Right renal pelvis (tissue), 4 donors: ENCODE results near the gene NCKAP5. TPM values are rescaled to one million over a fixed set of nuclear protein-coding genes. Genes with fewer than 3 reads are reported as not detected.
"Not testable (repeated sequence)": the region's sequence is repeated elsewhere in the genome, so short reads cannot be mapped to it uniquely, and the experiment has no call there.

ENCODE experiments used
- DNase-seq, 4 donors: peaks; one replicate each; pipeline ENCODE4 v3.0.0-alpha.2; 2013; ENCODE audit warnings: low read depth in 4 of 4, low spot score in 3 of 4, missing footprints in 1 of 4
- polyA plus RNA-seq, 4 donors: library from polyadenylated mRNA; unstranded; fragments of 120-200 nt; gene quantifications; one replicate each; pipeline ENCODE4 v1.2.1, GENCODE V29; 2013; ENCODE audit not compliant: insufficient read length in 4 of 4

Gene NCKAP5
- polyA plus RNA-seq, 4 donors, result 7.2 to 10.1 (median 7.8) TPM

DNA sequence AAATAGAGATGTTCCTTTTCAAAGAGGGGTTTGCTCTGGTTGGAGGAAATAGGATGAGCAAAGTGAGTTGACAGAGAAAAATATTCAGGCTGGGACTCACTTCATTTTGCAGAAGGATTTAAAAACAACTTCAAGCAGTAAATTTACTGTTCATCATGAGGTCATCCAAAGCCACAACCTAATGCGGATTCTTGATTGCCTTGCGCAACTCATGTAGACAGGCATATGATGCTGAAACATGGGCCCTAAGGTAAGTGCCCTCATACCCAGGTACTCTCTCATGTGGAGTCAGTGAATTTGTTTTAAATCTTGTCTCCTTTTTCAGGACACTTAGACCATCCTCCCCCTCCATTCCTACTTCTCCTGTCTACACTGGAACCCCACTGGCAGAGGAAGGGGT lies 846.3 kb downstream of the NCKAP5 start:
- DNase-seq, result no peak

DNA sequence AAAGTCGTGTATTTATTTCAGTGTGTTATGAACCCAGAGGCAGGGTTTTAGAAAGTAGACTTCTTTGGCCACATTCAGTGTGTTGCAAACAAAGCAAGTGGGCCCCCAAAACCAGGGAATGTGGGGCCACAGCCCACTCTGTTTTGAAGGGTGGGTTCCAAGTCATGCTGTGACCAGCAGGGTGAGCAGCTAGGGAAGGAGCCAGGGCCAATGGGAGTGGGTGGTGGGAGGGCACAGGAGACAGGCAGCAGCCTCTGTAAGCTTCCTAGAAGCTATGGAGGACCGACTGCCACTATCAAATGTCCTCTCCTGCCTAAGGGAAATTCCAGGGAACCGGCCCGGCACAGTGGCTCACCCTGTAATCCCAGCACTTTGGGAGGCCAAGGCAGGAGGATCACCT lies 847.9 kb downstream of the NCKAP5 start:
- no peak for DNase-seq

DNA sequence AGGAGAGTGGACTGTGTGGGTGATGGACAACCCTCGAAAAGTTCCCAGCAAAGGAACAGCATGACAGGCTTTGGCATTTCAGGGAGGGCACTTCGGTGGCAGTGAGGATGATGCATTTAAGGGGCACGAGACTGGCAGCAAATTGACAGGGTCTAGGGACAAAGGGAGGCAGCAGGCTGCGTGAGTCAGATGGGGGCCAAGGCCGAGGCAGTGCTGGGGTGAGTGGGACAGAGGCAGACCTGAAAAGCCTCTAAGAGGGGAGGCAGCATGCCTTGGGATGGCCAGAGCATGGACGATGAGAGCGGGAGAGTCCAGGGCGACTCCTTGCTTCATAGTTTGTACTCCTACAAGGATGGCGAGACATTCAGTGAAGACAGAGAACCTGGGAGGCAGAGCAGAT lies 848.8 kb downstream of the NCKAP5 start:
- no peak for DNase-seq

DNA sequence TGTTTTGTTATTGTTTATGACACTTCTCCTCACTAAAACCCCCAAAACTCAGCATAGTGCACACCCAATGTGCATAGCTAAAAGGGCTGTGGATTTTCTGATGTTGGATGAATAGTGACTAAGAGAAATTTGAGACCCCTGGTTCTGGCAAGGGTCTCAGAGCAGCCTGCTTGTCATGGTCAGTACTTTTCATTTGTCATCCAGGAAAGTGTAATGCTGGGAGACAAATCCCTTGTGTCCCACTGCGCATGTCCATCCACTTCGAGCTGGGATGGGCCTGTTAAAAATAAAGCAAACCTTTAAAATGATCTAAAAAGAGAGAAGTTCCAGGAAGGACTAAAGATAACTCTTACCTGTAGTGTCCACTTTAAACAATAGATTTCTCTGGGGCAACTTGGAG lies 851.3 kb downstream of the NCKAP5 start:
- DNase-seq, result no peak

DNA sequence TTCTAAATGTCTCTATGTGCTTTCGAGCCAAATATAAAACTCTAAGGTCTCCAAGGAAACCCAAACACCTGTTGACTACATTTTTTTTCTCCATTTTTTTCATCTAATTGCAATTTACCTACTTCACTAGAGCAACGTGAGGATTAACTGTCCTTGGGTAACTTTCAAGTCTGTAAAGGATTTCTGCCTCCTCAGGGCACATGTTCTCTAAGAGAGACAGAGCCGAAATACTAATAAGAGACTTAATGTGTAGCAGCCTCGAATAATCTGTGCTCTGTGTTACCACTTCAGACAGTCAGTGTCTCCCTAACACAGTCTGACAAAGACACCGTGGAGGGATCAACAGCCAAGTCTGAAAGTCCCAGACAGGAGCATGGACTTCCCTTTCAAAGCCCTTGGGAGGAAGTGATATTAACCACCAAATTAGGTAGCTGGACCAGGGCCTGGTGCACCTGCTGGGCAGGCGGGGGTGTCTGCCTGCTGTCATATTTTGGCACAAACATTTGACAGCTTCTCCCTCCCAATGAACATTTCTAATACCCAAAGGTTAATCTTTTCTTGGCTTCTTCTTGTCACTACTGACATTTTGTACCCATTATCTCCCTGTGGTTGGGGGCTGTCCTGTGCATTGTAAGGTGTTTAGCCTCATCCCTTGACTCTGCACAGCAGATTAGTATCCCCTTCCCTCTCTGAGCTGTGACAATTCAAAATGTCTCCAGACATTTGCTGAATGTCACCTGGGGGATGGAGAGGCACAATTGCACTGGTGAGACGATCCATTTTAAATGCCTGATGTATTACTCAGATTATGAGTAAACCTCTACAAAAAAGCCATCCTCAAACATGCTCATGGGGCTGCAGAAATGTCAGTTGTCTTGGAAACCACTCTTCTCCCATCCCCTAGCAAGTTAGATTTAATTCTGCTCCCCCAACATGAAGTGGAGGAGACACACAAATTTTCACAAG lies 852.6 kb downstream of the NCKAP5 start:
- DNase-seq, result no peak

DNA sequence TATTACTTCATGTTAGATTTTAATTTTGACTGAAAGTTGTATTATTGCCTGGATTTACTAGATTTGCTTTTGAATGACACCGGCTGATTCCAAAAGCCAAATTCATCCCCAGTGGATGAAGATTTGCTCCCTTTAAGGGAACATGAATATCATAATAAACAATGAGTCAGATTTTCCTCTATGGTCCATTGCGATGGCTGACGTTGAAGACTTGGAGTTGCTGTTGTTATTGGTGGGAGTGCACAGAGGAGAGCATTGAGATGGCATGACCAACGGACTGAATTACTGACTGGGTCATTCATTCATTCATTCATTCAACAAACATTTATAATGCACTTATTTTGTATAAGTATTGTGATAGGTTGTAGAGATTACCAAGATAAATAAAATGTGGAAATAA lies 864.9 kb downstream of the NCKAP5 start:
- DNase-seq, result no peak

DNA sequence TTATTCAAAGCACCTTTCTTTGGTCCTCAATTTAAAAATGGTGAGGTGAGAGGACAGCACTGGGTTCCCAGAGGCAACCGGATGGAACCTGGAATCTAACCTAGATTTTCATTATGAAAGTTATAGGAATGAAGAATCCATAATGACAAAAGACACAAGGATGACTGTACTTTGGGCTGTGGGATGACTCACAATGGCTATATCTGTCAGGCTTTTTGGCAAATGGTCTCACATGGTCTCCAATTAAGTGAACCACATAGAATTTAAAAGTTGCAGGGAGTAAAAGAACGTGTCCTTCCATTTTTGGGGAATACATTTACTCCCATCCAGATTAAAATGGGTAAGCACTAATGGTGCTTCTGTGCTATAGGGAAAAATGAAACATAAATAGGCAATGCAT lies 866.5 kb downstream of the NCKAP5 start:
- DNase-seq, result no peak

DNA sequence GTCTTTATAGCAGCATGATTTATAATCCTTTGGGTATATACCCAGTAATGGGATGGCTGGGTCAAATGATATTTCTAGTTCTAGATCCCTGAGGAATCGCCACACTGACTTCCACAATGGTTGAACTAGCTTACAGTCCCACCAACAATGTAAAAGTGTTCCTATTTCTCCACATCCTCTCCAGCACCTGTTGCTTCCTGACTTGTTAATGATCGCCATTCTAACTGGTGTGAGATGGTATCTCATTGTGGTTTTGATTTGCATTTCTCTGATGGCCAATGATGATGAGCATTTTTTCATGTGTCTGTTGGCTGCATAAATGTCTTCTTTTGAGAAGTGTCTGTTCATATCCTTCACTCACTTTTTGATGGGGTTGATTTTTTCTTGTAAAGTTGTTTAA lies 868.5 kb downstream of the NCKAP5 start:
- DNase-seq, result not testable (repeated sequence)

DNA sequence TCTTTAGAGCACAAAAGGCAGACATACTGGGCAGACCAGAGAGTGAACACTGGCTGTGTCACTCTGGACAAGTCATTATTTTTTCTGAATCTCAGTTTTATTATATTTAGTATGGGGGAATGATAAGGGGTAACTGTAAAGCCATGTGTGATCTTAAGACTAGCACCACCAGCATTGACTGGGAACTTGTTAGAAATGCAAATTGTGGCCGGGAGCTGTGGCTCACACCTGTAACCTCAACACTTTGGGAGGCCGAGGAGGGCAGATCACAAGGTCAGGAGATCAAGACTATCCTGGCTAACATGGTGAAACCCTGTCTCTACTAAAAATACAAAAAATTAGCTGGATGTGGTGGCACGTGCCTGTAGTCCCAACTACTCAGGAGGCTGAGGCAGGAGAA lies 869.9 kb downstream of the NCKAP5 start:
- DNase-seq, result not testable (repeated sequence)

DNA sequence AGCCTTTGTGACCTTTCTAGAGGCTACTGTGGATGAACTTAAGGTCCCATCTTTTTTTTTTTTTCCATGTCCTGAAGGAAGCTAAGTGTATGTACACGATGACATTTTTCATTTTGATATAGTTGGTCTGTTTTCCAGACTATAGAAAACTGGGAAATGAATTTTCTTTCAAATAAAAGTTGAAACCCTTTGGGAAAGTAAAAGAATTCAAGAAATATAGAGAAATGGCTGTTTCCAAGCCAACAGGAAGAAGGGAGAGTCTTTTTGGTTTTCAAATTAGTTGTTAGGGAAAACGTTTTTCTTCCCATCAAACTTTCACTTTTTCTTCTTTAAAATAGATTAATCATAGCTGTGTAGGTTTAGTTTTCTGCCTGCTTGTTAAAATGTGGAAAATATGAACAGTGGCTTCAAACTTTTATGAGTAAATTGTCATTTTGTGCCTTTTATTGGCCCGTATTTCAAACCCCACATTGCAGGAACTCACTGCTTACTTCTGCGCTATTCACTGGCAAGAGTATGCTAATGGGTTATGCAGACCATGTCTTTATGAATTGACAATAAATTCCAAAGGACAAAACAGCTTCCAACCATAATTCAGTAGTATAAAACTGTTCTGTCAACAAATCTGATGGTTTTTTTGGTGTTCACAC lies 870.6 kb downstream of the NCKAP5 start:
- DNase-seq, result no peak

DNA sequence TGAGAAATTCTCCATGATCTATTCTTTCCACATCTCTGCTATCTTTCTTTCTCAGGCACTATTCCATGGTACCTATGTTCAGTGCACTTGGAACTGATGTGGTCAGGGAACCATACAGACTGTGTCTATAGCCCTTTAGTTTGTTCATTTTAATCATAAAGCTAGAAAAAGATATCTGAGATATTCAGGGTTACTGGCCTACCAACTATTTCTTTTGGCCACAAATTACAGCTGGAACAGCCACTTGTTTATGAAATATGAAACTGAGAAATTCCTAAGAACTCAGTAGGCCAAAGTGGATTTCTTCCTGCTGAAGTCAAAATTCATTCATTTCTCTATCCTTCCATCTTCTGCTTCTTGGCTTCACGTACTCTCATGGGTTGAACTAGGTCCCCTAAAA lies 875.4 kb downstream of the NCKAP5 start:
- no peak for DNase-seq

DNA sequence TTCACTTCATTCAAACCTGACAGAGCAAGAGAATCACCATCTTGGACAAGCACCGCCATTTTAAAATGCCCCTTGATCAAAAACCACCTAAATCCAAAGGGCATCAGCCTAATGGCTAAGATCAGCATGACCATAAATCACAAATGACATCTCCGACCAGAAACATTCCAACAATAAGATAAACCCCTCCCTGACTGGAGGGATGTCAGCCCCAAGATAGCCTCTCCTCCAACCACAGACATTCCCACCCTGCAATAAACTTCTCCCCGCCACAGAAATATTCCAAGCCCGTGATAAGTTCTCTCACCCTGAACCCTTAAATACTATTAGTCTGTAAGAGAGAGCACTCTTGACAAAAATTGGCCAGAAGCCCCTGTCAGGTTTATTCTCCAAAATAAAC lies 876.7 kb downstream of the NCKAP5 start:
- no peak for DNase-seq

DNA sequence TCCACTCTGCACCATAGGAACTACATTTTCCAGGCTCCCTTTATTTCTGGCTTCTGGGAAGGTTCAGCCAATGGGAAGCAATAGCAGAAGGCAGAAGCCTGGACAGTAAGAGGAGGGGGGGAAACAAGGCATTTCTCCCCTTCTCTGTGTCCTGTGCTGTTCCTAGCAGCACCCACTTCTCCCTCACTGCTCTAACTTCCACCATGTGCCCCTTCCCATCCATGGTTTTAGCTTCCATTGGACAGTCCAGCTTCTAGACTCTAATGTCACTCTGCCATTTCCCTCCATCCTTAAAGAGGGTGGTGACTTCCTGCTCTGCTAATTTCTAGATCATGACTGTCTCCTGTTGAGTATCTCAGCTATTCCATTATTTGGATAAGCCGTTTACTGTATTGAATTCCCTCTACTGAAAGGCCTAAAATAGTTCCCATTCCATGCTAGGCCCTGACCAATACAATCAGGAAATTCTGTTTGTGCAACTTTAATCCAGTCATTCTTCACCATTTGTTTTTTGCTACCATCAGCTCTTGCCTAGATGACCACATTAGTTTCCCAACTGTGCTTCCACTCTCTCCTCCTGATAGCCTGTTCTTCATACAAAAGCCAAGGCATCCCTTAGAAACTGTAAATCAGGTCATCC lies 877.5 kb downstream of the NCKAP5 start:
- DNase-seq, result no peak

DNA sequence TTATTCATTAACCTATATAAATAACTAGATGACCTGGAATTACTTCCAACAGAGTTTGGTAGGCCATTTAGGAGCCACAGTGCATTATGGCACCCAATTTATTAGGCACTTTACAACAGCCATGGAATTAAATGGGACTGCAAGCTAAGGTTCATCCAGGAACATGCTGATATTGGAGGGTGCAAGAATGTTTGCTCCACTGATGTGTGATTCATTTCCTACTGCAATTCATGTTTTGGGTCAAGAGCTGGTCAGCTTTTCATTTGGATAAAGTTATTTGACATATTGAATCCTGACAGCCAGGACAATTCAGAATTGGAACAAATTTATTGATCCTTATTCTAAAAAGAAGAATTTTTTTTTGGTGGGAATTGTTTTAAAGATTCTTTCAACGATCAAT lies 886.5 kb downstream of the NCKAP5 start:
- DNase-seq, result no peak

DNA sequence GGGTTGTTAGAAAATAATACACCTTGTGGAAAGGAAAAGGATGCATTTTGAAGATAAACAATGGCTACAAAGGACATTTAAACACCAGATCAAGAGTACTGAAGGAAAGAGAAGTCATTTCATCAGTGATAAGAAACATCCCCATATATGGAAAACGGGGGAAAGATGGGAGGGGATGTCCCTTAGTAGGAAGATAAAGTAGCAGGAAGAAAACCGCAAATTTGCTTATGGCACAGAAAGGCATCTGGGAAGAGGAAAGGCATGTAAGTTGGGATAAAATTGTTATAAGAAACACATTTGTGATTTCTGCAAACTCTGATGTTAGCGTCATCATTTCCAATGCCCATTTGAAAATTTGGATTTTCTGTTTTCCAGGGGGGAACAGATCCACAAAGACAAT lies 887.7 kb downstream of the NCKAP5 start:
- no peak for DNase-seq

DNA sequence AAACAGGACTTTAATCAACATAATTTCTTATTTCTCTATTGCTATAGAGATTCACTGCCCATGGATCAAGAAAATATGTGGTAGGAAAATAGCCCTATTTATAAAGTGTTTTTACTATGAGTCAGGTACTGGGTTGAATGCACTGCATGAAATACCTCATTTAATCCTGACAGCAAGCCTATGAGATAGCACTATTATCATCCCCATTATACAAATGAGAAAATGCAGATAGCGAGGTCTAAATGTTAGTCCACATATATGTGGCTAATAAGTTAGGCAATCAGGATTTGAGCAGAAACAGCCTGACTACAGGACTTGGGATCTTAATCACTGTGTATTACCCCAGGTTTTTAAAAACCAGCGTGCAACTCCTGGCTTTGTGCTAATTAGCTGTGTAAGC lies 889.8 kb downstream of the NCKAP5 start:
- no peak for DNase-seq

DNA sequence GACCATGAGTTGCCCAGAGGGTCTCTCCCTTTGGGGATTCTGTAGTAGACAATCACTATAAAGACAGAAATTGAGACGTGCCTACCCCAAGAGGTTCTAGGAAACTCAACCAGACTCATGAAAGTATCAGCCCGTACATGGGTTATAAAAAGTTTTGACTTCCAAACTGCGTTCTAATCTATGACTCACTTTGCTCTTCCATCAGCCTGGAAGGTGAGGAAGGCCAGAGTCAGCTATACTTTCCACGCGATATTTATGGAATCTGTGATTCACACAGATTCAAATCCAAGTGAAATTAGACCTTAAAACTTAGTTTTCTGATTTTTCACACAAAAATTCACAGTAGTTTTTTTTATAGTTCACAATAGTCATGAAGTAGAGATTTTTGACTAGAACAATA lies 890.6 kb downstream of the NCKAP5 start:
- DNase-seq, result no peak

DNA sequence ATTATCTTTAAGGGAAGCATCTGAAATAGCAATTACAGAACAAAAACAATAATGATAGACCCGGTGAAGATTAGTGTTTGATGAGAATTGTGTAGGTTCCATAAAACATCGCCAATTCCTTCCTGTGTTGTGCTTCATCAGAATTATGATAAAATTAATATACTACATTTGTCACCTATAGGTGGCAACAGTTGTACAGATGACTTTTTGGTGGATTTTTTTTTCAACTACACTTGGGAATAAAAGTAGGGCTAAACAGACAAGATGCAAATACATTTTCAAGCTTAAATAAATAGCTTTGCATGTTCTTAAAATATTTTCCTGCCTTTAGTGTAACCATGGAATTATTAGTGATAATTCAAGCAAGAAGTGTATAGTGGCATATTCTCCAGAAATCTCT lies 891.3 kb downstream of the NCKAP5 start:
- no peak for DNase-seq

DNA sequence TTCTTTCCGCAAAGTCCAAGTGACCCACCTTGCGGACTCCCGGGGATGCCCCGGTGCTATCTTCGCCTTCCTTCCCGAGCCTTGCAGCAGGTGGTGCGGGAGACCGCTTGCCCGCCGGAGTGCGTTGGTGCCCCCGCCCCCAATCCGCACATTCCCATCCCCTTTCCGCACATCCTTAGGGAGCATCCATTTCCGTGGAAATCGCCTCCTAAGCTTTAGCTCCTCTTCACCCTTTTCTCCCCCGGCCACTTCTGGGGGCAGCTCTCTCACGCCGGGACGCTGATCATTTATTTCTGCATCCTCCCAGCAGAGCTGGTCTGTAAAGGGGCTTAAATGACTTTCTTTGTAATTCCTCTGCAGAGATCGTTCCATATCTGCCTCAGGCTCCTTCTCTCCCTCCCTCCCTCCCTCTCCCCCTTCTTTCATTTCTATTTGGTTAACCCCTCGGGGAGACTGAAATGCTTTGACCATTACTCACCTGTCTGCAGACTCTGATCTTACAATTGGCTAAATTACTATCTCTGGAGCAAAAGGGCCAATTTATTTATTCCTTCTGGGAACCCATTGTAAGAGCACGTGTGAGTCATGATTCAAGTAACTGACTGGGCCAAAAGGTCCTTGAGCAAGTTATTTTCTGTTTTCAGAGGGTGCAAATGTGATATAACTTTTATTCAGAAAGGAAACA lies 897.0 kb downstream of the NCKAP5 start:
- no peak for DNase-seq

DNA sequence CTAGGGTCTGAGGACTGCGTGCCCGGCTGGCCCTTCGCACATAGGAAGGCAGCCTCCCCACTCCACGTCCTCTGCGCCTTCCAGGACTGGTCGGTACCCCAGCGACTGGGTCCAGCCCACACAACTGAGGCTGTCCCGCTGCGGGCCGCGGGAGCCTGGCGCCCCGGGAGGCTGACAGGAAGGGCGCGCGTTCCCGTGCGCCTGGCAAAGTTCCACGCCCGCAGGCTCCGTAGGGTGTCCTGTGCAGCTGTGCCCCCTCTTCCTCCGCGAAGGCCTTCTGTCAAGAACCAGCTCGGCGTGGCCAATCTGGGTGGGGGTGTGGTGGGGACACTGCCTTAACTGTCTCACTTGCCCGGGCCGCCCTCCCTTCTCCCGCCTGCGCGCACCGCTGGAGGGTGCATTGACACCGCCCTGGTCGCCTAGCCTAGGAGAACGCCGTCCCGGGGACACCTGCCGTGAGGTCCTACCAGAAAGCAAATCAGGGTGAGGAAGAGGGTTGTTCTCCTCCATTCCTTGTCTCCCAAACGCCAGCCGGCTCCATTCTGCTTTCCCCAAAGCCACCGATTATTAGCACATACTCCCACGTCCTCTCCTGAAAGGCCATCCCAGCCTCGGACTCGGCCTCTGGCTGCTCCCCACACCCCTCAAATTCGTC lies 897.6 kb downstream of the NCKAP5 start:
- DNase-seq, result no peak
